SH-SY5Y (cell line): ENCODE measurements around the gene ADGRL3.

Source experiments
- GATA2 ChIP-seq: IDR thresholded peaks from 2 replicates; pipeline ENCODE4 v1.6.1; 2011; ENCODE audit warnings: mild to moderate bottlenecking, low read depth, low read length
- GATA3 ChIP-seq: IDR thresholded peaks from 2 replicates; pipeline ENCODE4 v1.6.1; 2011; ENCODE audit warnings: low read depth, mild to moderate bottlenecking, low read length, moderate library complexity

GRCh38 chr4:61194571-61194970 is 5.6 kb upstream of the ADGRL3 start:
- no peak for TF ChIP-seq GATA3
- no peak for TF ChIP-seq GATA2
